ENCODE results near the gene FRMPD3.

The FRMPD3 gene

GRCh38 chrX:107480272-107480671 is 30.8 kb downstream of the FRMPD3 start:
- no peak for DNase-seq (ENCODE audit: low read depth)

GRCh38 chrX:107482046-107482445 is 32.6 kb downstream of the FRMPD3 start:
- DNase-seq (ENCODE audit: low read depth), result no peak

GRCh38 chrX:107484002-107484726 is 34.7 kb downstream of the FRMPD3 start:
- no peak for DNase-seq (ENCODE audit: low read depth)

- no peak for DNase-seq (ENCODE audit: low read depth)
Measured at GRCh38 chrX:107485013-107485412, 35.6 kb downstream of the FRMPD3 start.

- DNase-seq (ENCODE audit: low read depth), result no peak
Measured at GRCh38 chrX:107493141-107493540, 43.7 kb downstream of the FRMPD3 start.

GRCh38 chrX:107496786-107497185 is 47.3 kb downstream of the FRMPD3 start:
- no peak for DNase-seq (ENCODE audit: low read depth)

Measured in non-pigmented ciliary epithelial cell (primary cell).